Measurements from ENCODE around the gene PHRF1.

PHRF1 gene

GRCh38 chr11:535210-535518, 41.1 kb upstream of the PHRF1 start:
- H3K4me3 ChIP-seq (ENCODE audit: low read length): peak overlapping the region; percentile 91
- no peak overlapping the region for H2AFZ ChIP-seq (ENCODE audit: low read depth, low read length)
- H3K9me3 ChIP-seq (ENCODE audit: low read length): no peaks in the 10 kb centered on the region
- H3K36me3 ChIP-seq (ENCODE audit: insufficient read depth, low read length): peaks cover 29% of the 10 kb centered on the region
- H3K4me1 ChIP-seq (ENCODE audit: insufficient read depth, low read length): peaks cover 18% of the 10 kb centered on the region
- H3K27me3 ChIP-seq (ENCODE audit: insufficient read depth, low read length): no peaks in the 10 kb centered on the region

- no peaks in the 10 kb centered on the region for H3K27me3 ChIP-seq (ENCODE audit: insufficient read depth, low read length)
- peaks cover 22% of the 10 kb centered on the region for H3K4me1 ChIP-seq (ENCODE audit: insufficient read depth, low read length)
- H3K9me3 ChIP-seq (ENCODE audit: low read length): no peaks in the 10 kb centered on the region
- peak within 1 kb of the TSS; percentile 65 for H2AFZ ChIP-seq (ENCODE audit: low read depth, low read length)
- H3K4me3 ChIP-seq (ENCODE audit: low read length): peak within 1 kb of the TSS; percentile 91
- H3K36me3 ChIP-seq (ENCODE audit: insufficient read depth, low read length): peaks cover 28% of the 10 kb centered on the region
Measured at GRCh38 chr11:535519-536454, 40.5 kb upstream of the PHRF1 start, which contains the start of gene HRAS. Gene HRAS (minus strand): TSS chr11:535576.

GRCh38 chr11:536841-537621, 39.2 kb upstream of the PHRF1 start, which contains the start of gene LRRC56:
Gene LRRC56 (plus strand): TSS chr11:537527. CDS start chr11:540685, 3,158 bp downstream.
- H2AFZ ChIP-seq (ENCODE audit: low read depth, low read length): no peak within 1 kb of the TSS
- H3K36me3 ChIP-seq (ENCODE audit: insufficient read depth, low read length): peaks cover 18% of the 10 kb centered on the region
- no peaks in the 10 kb centered on the region for H3K9me3 ChIP-seq (ENCODE audit: low read length)
- peaks cover 24% of the 10 kb centered on the region for H3K4me1 ChIP-seq (ENCODE audit: insufficient read depth, low read length)
- no peaks in the 10 kb centered on the region for H3K27me3 ChIP-seq (ENCODE audit: insufficient read depth, low read length)
- peak within 1 kb of the TSS; percentile 91 for H3K4me3 ChIP-seq (ENCODE audit: low read length)

GRCh38 chr11:537622-538430, 38.4 kb upstream of the PHRF1 start:
- Histone ChIP-seq H3K9me3 (ENCODE audit: low read length) (no peaks in the 10 kb centered on the region), H3K4me1 (ENCODE audit: insufficient read depth, low read length) (peaks cover 24% of the 10 kb centered on the region), H3K36me3 (ENCODE audit: insufficient read depth, low read length) (peaks cover 10% of the 10 kb centered on the region), H2AFZ (ENCODE audit: low read depth, low read length) (no peak overlapping the region), H3K4me3 (ENCODE audit: low read length) (peak overlapping the region; percentile 13), H3K27me3 (ENCODE audit: insufficient read depth, low read length) (no peaks in the 10 kb centered on the region)

GRCh38 chr11:538431-539051, 37.7 kb upstream of the PHRF1 start:
- peaks cover 24% of the 10 kb centered on the region for H3K4me1 ChIP-seq (ENCODE audit: insufficient read depth, low read length)
- H3K36me3 ChIP-seq (ENCODE audit: insufficient read depth, low read length): peaks cover 3% of the 10 kb centered on the region
- no peak overlapping the region for H2AFZ ChIP-seq (ENCODE audit: low read depth, low read length)
- no peaks in the 10 kb centered on the region for H3K9me3 ChIP-seq (ENCODE audit: low read length)
- no peak overlapping the region for H3K4me3 ChIP-seq (ENCODE audit: low read length)
- H3K27me3 ChIP-seq (ENCODE audit: insufficient read depth, low read length): no peaks in the 10 kb centered on the region

GRCh38 chr11:539971-540481, 36.2 kb upstream of the PHRF1 start:
- H3K4me1 ChIP-seq (ENCODE audit: insufficient read depth, low read length): peaks cover 16% of the 10 kb centered on the region
- no peak overlapping the region for H2AFZ ChIP-seq (ENCODE audit: low read depth, low read length)
- H3K9me3 ChIP-seq (ENCODE audit: low read length): no peaks in the 10 kb centered on the region
- H3K27me3 ChIP-seq (ENCODE audit: insufficient read depth, low read length): no peaks in the 10 kb centered on the region
- H3K4me3 ChIP-seq (ENCODE audit: low read length): no peak overlapping the region
- H3K36me3 ChIP-seq (ENCODE audit: insufficient read depth, low read length): no peaks in the 10 kb centered on the region

GRCh38 chr11:540583-541432, 35.5 kb upstream of the PHRF1 start:
- Histone ChIP-seq H3K4me3 (ENCODE audit: low read length) (no peak overlapping the region), H2AFZ (ENCODE audit: low read depth, low read length) (no peak overlapping the region), H3K36me3 (ENCODE audit: insufficient read depth, low read length) (no peaks in the 10 kb centered on the region), H3K9me3 (ENCODE audit: low read length) (no peaks in the 10 kb centered on the region), H3K27me3 (ENCODE audit: insufficient read depth, low read length) (no peaks in the 10 kb centered on the region), H3K4me1 (ENCODE audit: insufficient read depth, low read length) (peaks cover 16% of the 10 kb centered on the region)

GRCh38 chr11:541433-541885, 34.8 kb upstream of the PHRF1 start:
- no peaks in the 10 kb centered on the region for H3K36me3 ChIP-seq (ENCODE audit: insufficient read depth, low read length)
- H3K4me3 ChIP-seq (ENCODE audit: low read length): no peak overlapping the region

GRCh38 chr11:544817-545166, 31.5 kb upstream of the PHRF1 start:
- no peak overlapping the region for H3K4me3 ChIP-seq (ENCODE audit: low read length)
- no peaks in the 10 kb centered on the region for H3K27me3 ChIP-seq (ENCODE audit: insufficient read depth, low read length)
- H2AFZ ChIP-seq (ENCODE audit: low read depth, low read length): no peak overlapping the region
- H3K4me1 ChIP-seq (ENCODE audit: insufficient read depth, low read length): peaks cover 6% of the 10 kb centered on the region
- no peaks in the 10 kb centered on the region for H3K36me3 ChIP-seq (ENCODE audit: insufficient read depth, low read length)
- H3K9me3 ChIP-seq (ENCODE audit: low read length): no peaks in the 10 kb centered on the region

More at GRCh38 chr11:541433-541885, 34.8 kb upstream of the PHRF1 start:
- Histone ChIP-seq H3K4me1 (ENCODE audit: insufficient read depth, low read length) (peaks cover 16% of the 10 kb centered on the region), H3K27me3 (ENCODE audit: insufficient read depth, low read length) (no peaks in the 10 kb centered on the region), H3K9me3 (ENCODE audit: low read length) (no peaks in the 10 kb centered on the region), H2AFZ (ENCODE audit: low read depth, low read length) (no peak overlapping the region)

- Histone ChIP-seq H2AFZ (ENCODE audit: low read depth, low read length) (no peak overlapping the region), H3K36me3 (ENCODE audit: insufficient read depth, low read length) (no peaks in the 10 kb centered on the region), H3K9me3 (ENCODE audit: low read length) (no peaks in the 10 kb centered on the region), H3K4me3 (ENCODE audit: low read length) (no peak overlapping the region), H3K4me1 (ENCODE audit: insufficient read depth, low read length) (peaks cover 6% of the 10 kb centered on the region), H3K27me3 (ENCODE audit: insufficient read depth, low read length) (no peaks in the 10 kb centered on the region)
Measured at GRCh38 chr11:545171-545570, 31.1 kb upstream of the PHRF1 start.

GRCh38 chr11:548700-549603, 27.3 kb upstream of the PHRF1 start:
- Histone ChIP-seq H3K27me3 (ENCODE audit: insufficient read depth, low read length) (no peaks in the 10 kb centered on the region), H3K4me3 (ENCODE audit: low read length) (no peak overlapping the region), H2AFZ (ENCODE audit: low read depth, low read length) (no peak overlapping the region), H3K9me3 (ENCODE audit: low read length) (no peaks in the 10 kb centered on the region), H3K4me1 (ENCODE audit: insufficient read depth, low read length) (peaks cover 3% of the 10 kb centered on the region), H3K36me3 (ENCODE audit: insufficient read depth, low read length) (no peaks in the 10 kb centered on the region)

Measured in neuron (in vitro differentiated cells).